GM12873 (cell line): ENCODE data around the gene CDHR3.

Experiments
- TF ChIP-seq, protein P1 (sequence below): IDR thresholded peaks from 2 replicates; pipeline ENCODE4 v1.5.1; 2012; ENCODE audit warnings: low read depth, mild to moderate bottlenecking, moderate library complexity, low read length, control low read depth; ENCODE audit not compliant: insufficient read depth; ENCODE audit errors: missing control alignments

Gene CDHR3

DNA sequence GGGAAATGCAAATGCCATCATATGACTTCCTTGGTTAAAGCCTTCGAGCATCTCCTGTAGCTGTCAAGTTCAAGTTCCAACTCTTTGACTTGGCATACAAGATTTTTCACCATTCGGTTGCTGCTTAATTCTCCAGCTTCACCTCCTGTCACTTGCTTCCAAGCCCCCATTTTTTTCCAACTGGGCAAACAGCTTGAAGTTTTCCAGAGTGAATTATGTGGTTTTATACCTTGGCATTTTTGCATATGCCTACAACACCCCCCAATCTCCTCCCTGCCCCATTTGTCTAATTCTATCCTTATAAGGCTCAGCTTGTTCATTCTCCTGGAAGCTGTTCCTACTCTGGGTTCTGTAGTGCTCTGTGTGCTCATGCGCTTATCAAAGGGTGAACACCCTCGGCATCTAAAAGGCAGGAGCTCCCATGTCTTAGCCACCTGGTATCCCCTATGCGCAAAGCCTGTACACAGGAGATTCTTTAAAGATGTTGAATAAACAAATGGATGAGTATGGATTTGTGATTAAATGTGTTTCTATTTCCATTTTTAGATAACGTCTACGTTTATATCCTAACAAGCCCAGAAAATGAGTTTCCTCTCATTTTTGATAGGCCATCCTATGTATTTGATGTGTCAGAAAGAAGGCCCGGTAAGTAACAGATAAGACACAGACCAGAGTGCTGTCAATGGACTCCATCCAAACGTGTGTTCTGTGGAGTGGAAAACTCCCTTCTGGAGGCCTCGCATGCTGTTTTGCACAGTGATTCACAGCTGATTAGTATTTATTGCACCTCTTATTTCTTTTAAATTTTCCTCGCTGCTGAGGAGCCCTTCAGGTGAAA lies 52.5 kb downstream of the CDHR3 start:
- TF ChIP-seq, protein P1, sequence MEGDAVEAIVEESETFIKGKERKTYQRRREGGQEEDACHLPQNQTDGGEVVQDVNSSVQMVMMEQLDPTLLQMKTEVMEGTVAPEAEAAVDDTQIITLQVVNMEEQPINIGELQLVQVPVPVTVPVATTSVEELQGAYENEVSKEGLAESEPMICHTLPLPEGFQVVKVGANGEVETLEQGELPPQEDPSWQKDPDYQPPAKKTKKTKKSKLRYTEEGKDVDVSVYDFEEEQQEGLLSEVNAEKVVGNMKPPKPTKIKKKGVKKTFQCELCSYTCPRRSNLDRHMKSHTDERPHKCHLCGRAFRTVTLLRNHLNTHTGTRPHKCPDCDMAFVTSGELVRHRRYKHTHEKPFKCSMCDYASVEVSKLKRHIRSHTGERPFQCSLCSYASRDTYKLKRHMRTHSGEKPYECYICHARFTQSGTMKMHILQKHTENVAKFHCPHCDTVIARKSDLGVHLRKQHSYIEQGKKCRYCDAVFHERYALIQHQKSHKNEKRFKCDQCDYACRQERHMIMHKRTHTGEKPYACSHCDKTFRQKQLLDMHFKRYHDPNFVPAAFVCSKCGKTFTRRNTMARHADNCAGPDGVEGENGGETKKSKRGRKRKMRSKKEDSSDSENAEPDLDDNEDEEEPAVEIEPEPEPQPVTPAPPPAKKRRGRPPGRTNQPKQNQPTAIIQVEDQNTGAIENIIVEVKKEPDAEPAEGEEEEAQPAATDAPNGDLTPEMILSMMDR: no peak

DNA sequence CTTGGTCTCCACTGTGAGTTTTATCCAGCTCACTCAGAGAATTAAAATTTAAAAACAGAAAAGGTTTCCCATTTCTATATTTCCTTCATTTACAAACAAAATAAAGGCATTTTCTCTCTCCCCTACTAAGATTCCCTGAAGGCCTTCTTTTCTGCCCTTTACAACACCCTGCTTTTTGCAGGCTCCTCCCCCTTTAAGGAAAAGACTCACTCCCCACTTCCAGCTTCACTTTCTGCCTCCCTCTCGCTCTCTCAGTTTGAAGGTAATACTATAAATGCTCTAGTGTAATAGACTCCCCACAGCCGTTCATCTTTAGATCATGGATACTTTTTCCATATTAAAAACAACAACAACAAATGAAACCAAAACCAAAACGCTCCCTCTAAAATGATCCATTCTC lies 53.3 kb downstream of the CDHR3 start:
- TF ChIP-seq, protein P1: no peak

DNA sequence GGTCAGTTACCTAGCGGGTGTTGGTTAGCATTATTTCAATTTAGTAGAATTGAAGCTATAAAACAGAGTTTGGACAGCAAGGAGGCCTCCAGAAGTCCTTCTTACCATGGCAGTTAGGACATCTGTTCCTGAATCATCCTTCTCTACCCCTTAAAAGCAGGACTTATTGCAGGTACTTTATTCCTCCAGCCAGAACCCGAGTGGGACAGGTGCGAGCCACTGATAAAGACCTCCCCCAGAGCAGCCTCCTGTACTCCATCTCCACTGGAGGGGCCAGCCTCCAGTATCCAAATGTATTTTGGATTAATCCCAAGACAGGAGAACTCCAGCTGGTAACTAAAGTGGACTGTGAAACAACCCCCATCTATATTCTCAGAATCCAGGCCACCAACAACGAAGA lies 54.6 kb downstream of the CDHR3 start:
- TF ChIP-seq, protein P1: no peak

DNA sequence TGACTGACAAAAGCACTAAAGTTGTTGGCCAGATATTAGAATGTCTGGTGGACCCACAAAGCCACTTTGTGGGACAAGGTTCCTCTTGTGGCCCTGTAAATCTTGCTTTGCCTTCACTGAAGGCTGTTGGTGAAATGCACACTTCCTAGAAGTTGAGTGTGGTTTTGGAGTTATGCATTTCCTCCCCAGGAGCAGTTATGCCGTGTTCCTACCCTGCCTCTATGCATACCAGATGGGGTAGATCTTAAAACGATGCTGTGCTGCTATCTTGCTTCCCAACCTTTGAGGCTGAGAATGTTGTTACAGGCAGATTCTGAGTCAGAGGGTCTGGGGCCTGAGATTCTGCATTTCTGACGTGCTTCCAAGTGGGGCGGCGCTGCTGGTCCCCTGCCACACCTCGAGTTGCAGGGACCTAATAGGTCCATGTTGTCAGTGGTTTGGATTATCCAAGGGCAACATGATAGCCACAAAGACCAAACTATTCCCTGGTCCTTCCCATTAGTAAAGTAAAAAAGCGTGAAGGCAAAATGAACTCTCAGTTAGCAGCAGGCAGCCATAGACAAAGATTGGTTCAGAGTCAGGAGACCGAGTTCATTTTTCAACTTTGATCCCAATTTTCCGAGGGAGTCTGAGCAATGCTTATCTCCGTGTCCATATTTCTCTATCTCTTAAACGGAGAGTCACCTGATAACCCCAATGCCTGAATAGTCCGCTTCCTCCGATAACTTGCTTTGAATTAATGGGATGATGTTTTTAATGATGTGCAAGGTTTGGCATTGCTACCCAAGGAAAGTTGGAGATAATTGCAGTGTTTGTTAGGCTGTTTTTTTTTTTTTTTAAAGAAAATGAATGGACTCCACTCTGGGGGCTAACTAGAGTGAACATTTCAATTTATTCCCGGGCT lies 55.8 kb downstream of the CDHR3 start:
- TF ChIP-seq, protein P1: no peak

DNA sequence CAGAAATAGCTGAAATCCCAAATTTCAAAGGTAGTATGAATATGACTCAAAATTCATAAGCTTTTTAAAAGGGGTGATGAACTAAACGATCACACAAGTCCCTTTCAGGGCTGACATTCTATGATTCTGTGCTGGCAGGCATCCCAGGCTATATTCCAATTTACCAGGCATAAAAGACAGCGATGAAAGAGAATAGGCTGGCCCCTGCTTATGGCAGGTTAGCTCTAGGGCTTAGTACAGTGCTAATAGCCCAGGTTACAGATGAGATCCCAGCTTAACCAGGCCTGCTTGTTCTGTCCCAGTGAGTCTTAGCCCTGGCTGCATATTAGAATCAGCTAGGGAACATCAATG lies 56.4 kb downstream of the CDHR3 start:
- TF ChIP-seq, protein P1: no peak

DNA sequence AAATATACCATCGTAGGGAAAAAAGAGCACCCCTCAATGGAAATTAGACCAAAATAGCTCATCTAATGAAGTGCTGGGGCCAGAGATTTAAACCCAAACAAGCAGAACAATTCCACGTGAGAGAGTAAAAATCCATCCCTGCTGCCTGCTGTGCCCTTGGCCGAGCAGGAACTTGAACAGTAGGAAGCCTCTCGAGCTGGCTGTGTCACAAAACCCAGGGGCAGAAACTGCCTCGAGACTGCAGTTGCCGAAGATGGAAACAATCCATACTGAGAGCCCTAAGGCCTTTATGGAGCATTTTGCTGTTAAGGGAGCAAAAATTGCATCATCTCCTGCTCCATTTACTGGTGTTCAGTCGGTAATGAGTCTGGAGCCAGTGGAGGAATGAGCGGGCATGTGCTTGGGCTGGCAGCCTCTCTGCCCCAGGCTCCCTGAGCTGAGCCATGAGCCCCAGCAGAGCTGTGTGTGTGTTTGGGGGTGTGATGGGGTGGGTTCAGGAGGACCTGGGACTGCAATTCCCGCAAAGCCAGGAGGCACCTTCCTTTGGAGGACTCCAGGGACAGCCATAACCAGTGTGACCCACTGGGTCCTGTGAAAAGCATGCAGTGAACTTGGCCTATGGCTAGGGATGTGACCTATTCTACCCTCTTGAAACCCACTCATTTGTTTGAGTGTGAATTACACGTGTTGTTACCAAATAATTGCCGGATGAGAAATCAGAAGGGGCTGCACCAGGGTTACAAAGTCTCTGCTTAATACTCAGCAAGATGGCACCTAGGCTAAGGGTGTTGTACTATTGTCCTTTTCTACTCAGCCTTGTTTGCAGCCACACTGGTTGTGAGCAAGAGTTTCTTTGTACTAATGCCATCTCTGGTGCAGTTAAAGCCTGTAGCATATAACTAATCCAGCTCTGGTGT lies 58.3 kb downstream of the CDHR3 start:
- TF ChIP-seq, protein P1: no peak
